GM12878 (cell line): ENCODE data around the gene MCM5. TPM values are rescaled to one million over a fixed set of nuclear protein-coding genes. Genes with fewer than 3 reads are reported as not detected.
A peak's percentile ranks its signal among the peaks of the same experiment; 100 is the strongest.

Experiments
- ATAC-seq: fragments of 200-7000 bp; cut with Tn5 transposase; 3 replicates; pipeline ENCODE4 v1.9.1; 2020; ENCODE audit warnings: mild to moderate bottlenecking, moderate library complexity
- BruUV-seq: library from RNA; stranded (reverse); fragments of 400-500 nt; replicated peaks from 2 replicates; lab custom pipeline; 2021; lab: Mats Ljungman, UMichigan
- CTCF ChIA-PET: fragments of 300-600 bp; sonication (Branson Sonifier 250); formaldehyde crosslinking; extraction: SDS; loops from one replicate; lab custom pipeline; 2021; ENCODE audit warnings: inconsistent platforms; lab: Yijun Ruan, JAX
- POLR2A ChIA-PET: fragments of 350-600 bp; formaldehyde crosslinking; extraction: SDS; loops from one replicate; lab custom pipeline; 2021; ENCODE audit warnings: inconsistent platforms; lab: Charles Lee
- RAD21 ChIA-PET: fragments of 300-600 bp; sonication (Branson Sonifier 250); formaldehyde crosslinking; loops from one replicate; lab custom pipeline; 2023; ENCODE audit warnings: antibody characterized with exemption; ENCODE audit not compliant: unreplicated experiment; lab: Charles Lee
- SMC1A ChIA-PET: fragments of 300-600 bp; sonication (Branson Sonifier 250); formaldehyde crosslinking; loops from one replicate; lab custom pipeline; 2023; ENCODE audit not compliant: unreplicated experiment, uncharacterized antibody; lab: Charles Lee
- DNase-seq: peaks from one replicate; pipeline ENCODE4 v3.0.0-alpha.2; 2011; ENCODE audit warnings: low read depth, low spot score
- FAIRE-seq: peaks from 3 replicates; lab custom pipeline; 2011; peaks lifted over from hg19 to GRCh38; lab: Jason Lieb, UNC
- H2AFZ ChIP-seq: 2 replicates; pipeline ENCODE4 v1.6.0; 2011; ENCODE audit warnings: low read depth, low read length, control low read depth; ENCODE audit not compliant: control insufficient read depth
- H3K27ac ChIP-seq: 2 replicates; pipeline ENCODE4 v1.5.1; 2011; ENCODE audit warnings: control low read depth; ENCODE audit not compliant: control insufficient read depth, insufficient read depth
- H3K27me3 ChIP-seq, 2 experiments: replicated peaks in 1 of 2; 2 replicates each; pipeline versions ENCODE4 v1.6.0 to v1.6.1; 2011; ENCODE audit warnings: low read length in 1 of 2; ENCODE audit not compliant: control insufficient read depth in 2 of 2, insufficient read depth in 2 of 2
- H3K36me3 ChIP-seq, 2 experiments: 2 replicates each; pipeline ENCODE4 v1.5.1; 2011; ENCODE audit warnings: low read length in 1 of 2; ENCODE audit not compliant: control insufficient read depth in 2 of 2, insufficient read depth in 2 of 2
- H3K4me1 ChIP-seq: 2 replicates; pipeline ENCODE4 v1.6.1; 2011; ENCODE audit warnings: mild to moderate bottlenecking, low read length, moderate library complexity, mixed read lengths; ENCODE audit not compliant: control insufficient read depth, insufficient read depth
- H3K4me2 ChIP-seq: 2 replicates; pipeline ENCODE4 v1.6.0; 2011; ENCODE audit warnings: control low read depth; ENCODE audit not compliant: control insufficient read depth, insufficient read depth
- H3K4me3 ChIP-seq: fragments of 200-600 bp; sonication (generic); 2 replicates; pipeline ENCODE4 v1.5.1; 2016
- H3K79me2 ChIP-seq: 2 replicates; pipeline ENCODE4 v1.6.0; 2011; ENCODE audit warnings: low read length; ENCODE audit not compliant: control insufficient read depth, insufficient read depth
- H3K9ac ChIP-seq: 2 replicates; pipeline ENCODE4 v1.8.0; 2011; ENCODE audit warnings: low read length, control low read depth, mixed read lengths; ENCODE audit not compliant: control insufficient read depth, insufficient read depth
- H3K9me3 ChIP-seq: replicated peaks from 3 replicates; pipeline ENCODE4 v1.5.1; 2011; ENCODE audit warnings: mild to moderate bottlenecking, low read length; ENCODE audit not compliant: control insufficient read depth, insufficient read depth
- H4K20me1 ChIP-seq: 2 replicates; pipeline ENCODE4 v1.6.0; 2011; ENCODE audit not compliant: control insufficient read depth, insufficient read depth
- EZH2 ChIP-seq: IDR thresholded peaks from 2 replicates; pipeline ENCODE4 v1.6.1; 2012; ENCODE audit warnings: low read depth, mild to moderate bottlenecking, control low read depth, inconsistent platforms, low read length, borderline replicate concordance; ENCODE audit not compliant: control insufficient read depth
- FOS ChIP-seq: IDR thresholded peaks from 3 replicates; pipeline ENCODE4 v1.6.1; 2011; ENCODE audit warnings: borderline replicate concordance; ENCODE audit not compliant: insufficient read length; ENCODE audit errors: extremely low read depth
- IRF4 ChIP-seq: IDR thresholded peaks from 2 replicates; pipeline ENCODE4 v1.6.1; 2011; ENCODE audit warnings: low read depth, low read length
- MTA2 ChIP-seq: fragments of 450-650 bp; IDR thresholded peaks from 2 replicates; pipeline ENCODE4 v1.6.1; 2016; ENCODE audit warnings: low read depth, mild to moderate bottlenecking, moderate library complexity
- TBL1XR1 ChIP-seq: IDR thresholded peaks from 2 replicates; pipeline ENCODE4 v1.6.1; 2012; ENCODE audit warnings: low read depth, low read length, improper control_type of control experiment
- ZZZ3 ChIP-seq: IDR thresholded peaks from 2 replicates; pipeline ENCODE4 v1.6.1; 2011; ENCODE audit warnings: low read depth; ENCODE audit not compliant: control insufficient read depth, insufficient read length
- WGBS: methylation state at CpG from one replicate; pipeline ENCODE4 v1.1.6; 2016; ENCODE audit warnings: low lambda C conversion rate; ENCODE audit not compliant: insufficient replicate concordance, insufficient coverage; ENCODE audit errors: missing lambda C conversion rate; 5-methylcytosine and 5-hydroxymethylcytosine counted together
- in situ Hi-C: fragments of 300-500 bp; cut with MboI; formaldehyde crosslinking; loops from 9 replicates; pipeline ENCODE4 v1.14.3; 2018; ENCODE audit warnings: mixed read lengths
- intact Hi-C: fragments of 100-400 bp; cut with micrococcal nuclease; formaldehyde crosslinking; loops from one replicate; pipeline ENCODE4 v1.14.2; 2022; ENCODE audit not compliant: unreplicated experiment
- polyA plus RNA-seq, 11 experiments: library from polyadenylated mRNA; depleted of rRNA in 4 of 11; unstranded in 6 of 11; stranded (reverse) in 5 of 11; fragments of >200 nt; fragmentation: Nextera tagmentation in 4 of 11; fragmentation: Illumina TruSeq in 1 of 11; extraction: Ambion mirVana in 4 of 11; extraction: Trizol in 1 of 11; gene quantifications; 1 replicate in 1 of 11; 2 replicates in 10 of 11; pipeline versions ENCODE4 v1.2.1 to v1.2.3, GENCODE V29; 2011 to 2016; ENCODE audit warnings: inconsistent platforms in 2 of 11, missing spikeins in 2 of 11, low read depth in 1 of 11
- total RNA-seq, 4 experiments: library from RNA; depleted of rRNA in 3 of 4; stranded (reverse); fragments of >200 nt in 3 of 4; fragmentation: Illumina TruSeq in 1 of 4; extraction: Trizol in 1 of 4; gene quantifications; 2 replicates each; pipeline versions ENCODE4 v1.2.1 to v1.2.3, GENCODE V29; 2013 to 2021
- TF ChIP-seq, protein P1 (sequence below): fragments of 450-650 bp; IDR thresholded peaks from 2 replicates; pipeline ENCODE4 v1.6.1; 2017; ENCODE audit warnings: mild to moderate bottlenecking
- TF ChIP-seq, protein P2 (sequence below): IDR thresholded peaks from 2 replicates; pipeline ENCODE4 v1.6.1; 2011; ENCODE audit warnings: low read depth, low read length, improper control_type of control experiment, borderline replicate concordance
- TF ChIP-seq, protein P3 (sequence below), 3 experiments: IDR thresholded peaks in 2 of 3; conservative IDR thresholded peaks in 1 of 3; 2 replicates each; pipeline ENCODE4 v1.5.1; 2011; ENCODE audit warnings: low read depth in 3 of 3, low read length in 3 of 3, mild to moderate bottlenecking in 3 of 3, control low read depth in 2 of 3, moderate library complexity in 2 of 3, inconsistent platforms in 1 of 3, mixed read lengths in 1 of 3; ENCODE audit not compliant: control insufficient read depth in 2 of 3, insufficient read depth in 1 of 3; ENCODE audit errors: extremely low read depth in 1 of 3

Gene MCM5
- total and polyA plus RNA-seq, 10 of the 15 experiments (the other 5 are each of a cell fraction or from before 2014, with no cell fraction given), result 14.1 to 360 (median 164) TPM

DNA sequence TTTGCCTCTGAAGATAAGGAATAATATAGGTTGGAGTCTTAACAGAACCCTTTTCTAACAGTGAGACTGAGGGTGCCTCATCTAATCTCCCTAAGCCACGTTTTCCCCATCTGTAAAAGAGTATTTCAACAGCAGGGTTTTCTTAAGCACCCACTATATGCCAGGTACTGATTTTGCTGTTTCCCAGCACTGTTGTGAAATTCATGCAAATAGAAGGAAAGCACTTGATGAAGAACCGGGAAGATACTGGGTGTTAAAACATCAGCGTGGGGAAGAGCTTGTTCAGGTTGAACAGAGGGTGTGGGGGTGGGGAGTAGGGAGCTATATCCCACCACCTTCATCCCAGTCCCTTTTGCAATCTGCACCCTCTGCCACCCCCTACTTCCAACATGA is 16.3 kb upstream of the MCM5 start:
- Histone ChIP-seq H3K4me3 (no peak overlapping the region), H3K4me1 (peaks cover 8% of the 10 kb centered on the region; the same call in 1 of the 2 replicates), H4K20me1 (no peaks in the 10 kb centered on the region), H3K27ac (no peak overlapping the region), H3K36me3 (peaks cover 5 to 8% of the 10 kb centered on the region in 2 experiments; a peak in 3 of 4 replicates), H3K79me2 (peaks cover 4% of the 10 kb centered on the region), H3K4me2 (no peak overlapping the region), H3K9me3 (no peaks in the 10 kb centered on the region), H3K9ac (no peak overlapping the region), H2AFZ (no peak overlapping the region), H3K27me3 (no peaks in the 10 kb centered on the region)
- in situ Hi-C loops, result loop anchor here (25.0 kb wide), 1 partner anchor 1829 kb away; the partner anchor contains the start of gene SSTR3
- no peak for FAIRE-seq
- no peak for ATAC-seq
- WGBS, result 55% methylated on average over 3 of the region's 3 CpGs
- RAD21 ChIA-PET, result interaction anchor here (3.8 to 6.3 kb wide), 2 partner anchors 11 to 27 kb away, joined by 14 to 39 read pairs; no protein-coding TSS in a partner anchor
- intact Hi-C loops, result no loop called here
- CTCF ChIA-PET, result interaction anchor here (0.6 to 2.6 kb wide), 4 partner anchors 11 to 33 kb away, joined by 3 to 13 read pairs (median 4); partner anchors contain the start of gene MCM5
- TSS peak; percentile 43 for BruUV-seq
- SMC1A ChIA-PET, result interaction anchor here (0.8 to 4.7 kb wide), 5 partner anchors 10 to 32 kb away, joined by 4 to 26 read pairs (median 9); no protein-coding TSS in a partner anchor
- DNase-seq, result no peak
- TF ChIP-seq TBL1XR1 (no peak), ZZZ3 (no peak), MTA2 (no peak)
- POLR2A ChIA-PET, result interaction anchor here (1.5 to 1.8 kb wide), 2 partner anchors 12 to 14 kb away, joined by 7 to 11 read pairs; no protein-coding TSS in a partner anchor

DNA sequence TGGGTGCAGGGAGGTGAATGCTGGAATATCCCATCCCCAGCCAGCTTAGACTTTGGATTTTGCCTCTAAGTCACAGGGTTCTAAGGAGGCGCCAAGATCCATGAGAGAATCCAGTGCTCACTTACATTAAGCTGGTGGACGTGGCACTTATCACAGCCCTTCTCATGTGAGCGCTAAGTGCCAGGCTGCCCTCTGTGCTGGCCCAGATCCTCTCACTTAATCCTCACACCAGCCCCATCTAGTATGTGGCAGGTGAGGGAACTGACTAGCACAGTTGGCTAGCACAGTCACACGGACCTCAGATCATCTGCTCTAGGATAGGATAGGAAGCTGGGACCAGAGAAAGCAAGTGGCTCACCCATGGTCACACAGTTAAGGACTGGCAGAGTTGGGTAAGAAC is 15.4 kb upstream of the MCM5 start:
- Histone ChIP-seq H3K9me3 (no peaks in the 10 kb centered on the region), H3K4me2 (no peak overlapping the region), H2AFZ (no peak overlapping the region), H3K79me2 (peaks cover 4% of the 10 kb centered on the region), H3K4me1 (peaks cover 8% of the 10 kb centered on the region; the same call in 1 of the 2 replicates), H3K27me3 (no peaks in the 10 kb centered on the region), H3K4me3 (no peak overlapping the region), H3K27ac (no peak overlapping the region), H3K36me3 (peaks cover 5 to 8% of the 10 kb centered on the region in 2 experiments; a peak in 3 of 4 replicates), H4K20me1 (no peaks in the 10 kb centered on the region), H3K9ac (no peak overlapping the region)
- ChIA-PET POLR2A (interaction anchor here (1.0 to 2.4 kb wide), 5 partner anchors 9 to 26 kb away, joined by 3 to 12 read pairs (median 8); no protein-coding TSS in a partner anchor), CTCF (interaction anchor here (0.6 to 3.0 kb wide), 6 partner anchors 10 to 993 kb away, joined by 3 to 16 read pairs (median 4); partner anchors contain the start of gene MCM5), SMC1A (interaction anchor here (1.5 to 2.1 kb wide), 4 partner anchors 9 to 33 kb away, joined by 6 to 11 read pairs (median 10); no protein-coding TSS in a partner anchor), RAD21 (interaction anchor here (0.5 to 6.3 kb wide), 5 partner anchors 10 to 44 kb away, joined by 4 to 39 read pairs (median 4); no protein-coding TSS in a partner anchor)
- intact Hi-C loops, result no loop called here
- in situ Hi-C loops, result loop anchor here (25.0 kb wide), 1 partner anchor 1828 kb away; the partner anchor contains the start of gene SSTR3
- BruUV-seq, result no TSS peak
- WGBS, result 70% methylated on average over 4 of the region's 4 CpGs
- FAIRE-seq, result no peak
- peak; percentile 33 for ATAC-seq
- no peak for DNase-seq
- TF ChIP-seq FOS, result no peak
- TF ChIP-seq, protein P1, sequence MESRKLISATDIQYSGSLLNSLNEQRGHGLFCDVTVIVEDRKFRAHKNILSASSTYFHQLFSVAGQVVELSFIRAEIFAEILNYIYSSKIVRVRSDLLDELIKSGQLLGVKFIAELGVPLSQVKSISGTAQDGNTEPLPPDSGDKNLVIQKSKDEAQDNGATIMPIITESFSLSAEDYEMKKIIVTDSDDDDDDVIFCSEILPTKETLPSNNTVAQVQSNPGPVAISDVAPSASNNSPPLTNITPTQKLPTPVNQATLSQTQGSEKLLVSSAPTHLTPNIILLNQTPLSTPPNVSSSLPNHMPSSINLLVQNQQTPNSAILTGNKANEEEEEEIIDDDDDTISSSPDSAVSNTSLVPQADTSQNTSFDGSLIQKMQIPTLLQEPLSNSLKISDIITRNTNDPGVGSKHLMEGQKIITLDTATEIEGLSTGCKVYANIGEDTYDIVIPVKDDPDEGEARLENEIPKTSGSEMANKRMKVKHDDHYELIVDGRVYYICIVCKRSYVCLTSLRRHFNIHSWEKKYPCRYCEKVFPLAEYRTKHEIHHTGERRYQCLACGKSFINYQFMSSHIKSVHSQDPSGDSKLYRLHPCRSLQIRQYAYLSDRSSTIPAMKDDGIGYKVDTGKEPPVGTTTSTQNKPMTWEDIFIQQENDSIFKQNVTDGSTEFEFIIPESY, result no peak
- TF ChIP-seq TBL1XR1, result no peak
- TF ChIP-seq, protein P2, sequence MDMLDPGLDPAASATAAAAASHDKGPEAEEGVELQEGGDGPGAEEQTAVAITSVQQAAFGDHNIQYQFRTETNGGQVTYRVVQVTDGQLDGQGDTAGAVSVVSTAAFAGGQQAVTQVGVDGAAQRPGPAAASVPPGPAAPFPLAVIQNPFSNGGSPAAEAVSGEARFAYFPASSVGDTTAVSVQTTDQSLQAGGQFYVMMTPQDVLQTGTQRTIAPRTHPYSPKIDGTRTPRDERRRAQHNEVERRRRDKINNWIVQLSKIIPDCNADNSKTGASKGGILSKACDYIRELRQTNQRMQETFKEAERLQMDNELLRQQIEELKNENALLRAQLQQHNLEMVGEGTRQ, result no peak
- TF ChIP-seq IRF4, result no peak
- no peak for TF ChIP-seq EZH2
- TF ChIP-seq MTA2, result no peak
- TF ChIP-seq, protein P3, sequence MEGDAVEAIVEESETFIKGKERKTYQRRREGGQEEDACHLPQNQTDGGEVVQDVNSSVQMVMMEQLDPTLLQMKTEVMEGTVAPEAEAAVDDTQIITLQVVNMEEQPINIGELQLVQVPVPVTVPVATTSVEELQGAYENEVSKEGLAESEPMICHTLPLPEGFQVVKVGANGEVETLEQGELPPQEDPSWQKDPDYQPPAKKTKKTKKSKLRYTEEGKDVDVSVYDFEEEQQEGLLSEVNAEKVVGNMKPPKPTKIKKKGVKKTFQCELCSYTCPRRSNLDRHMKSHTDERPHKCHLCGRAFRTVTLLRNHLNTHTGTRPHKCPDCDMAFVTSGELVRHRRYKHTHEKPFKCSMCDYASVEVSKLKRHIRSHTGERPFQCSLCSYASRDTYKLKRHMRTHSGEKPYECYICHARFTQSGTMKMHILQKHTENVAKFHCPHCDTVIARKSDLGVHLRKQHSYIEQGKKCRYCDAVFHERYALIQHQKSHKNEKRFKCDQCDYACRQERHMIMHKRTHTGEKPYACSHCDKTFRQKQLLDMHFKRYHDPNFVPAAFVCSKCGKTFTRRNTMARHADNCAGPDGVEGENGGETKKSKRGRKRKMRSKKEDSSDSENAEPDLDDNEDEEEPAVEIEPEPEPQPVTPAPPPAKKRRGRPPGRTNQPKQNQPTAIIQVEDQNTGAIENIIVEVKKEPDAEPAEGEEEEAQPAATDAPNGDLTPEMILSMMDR (IDR thresholded peaks at IDR 0.05 in 2 of 3, conservative IDR thresholded peaks at IDR 0.05 in 1 of 3; ENCODE audit: control insufficient read depth in 2 of 3, extremely low read depth in 1 of 3, insufficient read depth in 1 of 3, low read depth in 3 of 3, low read length in 3 of 3), result no peak
